Fibroblast of skin of scalp (primary cell): ENCODE data around the gene MAGEC2. TPM values are rescaled to one million over a fixed set of nuclear protein-coding genes. Genes with fewer than 3 reads are reported as not detected.

Source experiments
- DNase-seq: peaks from one replicate; pipeline ENCODE4 v3.0.0-alpha.2; 2013
- polyA plus RNA-seq, 2 experiments: library from polyadenylated mRNA; unstranded; fragments of 120-200 nt; gene quantifications; one replicate each; pipeline ENCODE4 v1.2.1, GENCODE V29; 2013; ENCODE audit not compliant: insufficient read length in 2 of 2

The MAGEC2 gene
- polyA plus RNA-seq (2013, experiment 1 of 2; ENCODE audit: insufficient read length), result not detected
- not detected for polyA plus RNA-seq (2013, experiment 2 of 2; ENCODE audit: insufficient read length)

GRCh38 chrX:142204522-142205433 is at the start of gene MAGEC2:
Gene MAGEC2, minus strand, starts transcription at chrX:142205290. Its CDS starts 1,303 bp downstream, at chrX:142203987.
- no peak for DNase-seq

GRCh38 chrX:142251680-142252079 is 46.6 kb upstream of the MAGEC2 start:
- DNase-seq, result no peak

- DNase-seq, result no peak
Measured at GRCh38 chrX:142251202-142251601, 46.1 kb upstream of the MAGEC2 start.

- no peak for DNase-seq
Measured at GRCh38 chrX:142250502-142250901, 45.4 kb upstream of the MAGEC2 start.

- DNase-seq, result no peak
Measured at GRCh38 chrX:142249721-142250120, 44.6 kb upstream of the MAGEC2 start.

- no peak for DNase-seq
Measured at GRCh38 chrX:142244568-142244967, 39.5 kb upstream of the MAGEC2 start.

- DNase-seq, result no peak
Measured at GRCh38 chrX:142238536-142238935, 33.4 kb upstream of the MAGEC2 start.

GRCh38 chrX:142233400-142233799 is 28.3 kb upstream of the MAGEC2 start:
- no peak for DNase-seq

- DNase-seq, result no peak
Measured at GRCh38 chrX:142214081-142214480, 9.0 kb upstream of the MAGEC2 start.

GRCh38 chrX:142201113-142201512 is 4.0 kb downstream of the MAGEC2 start:
- DNase-seq, result no peak

GRCh38 chrX:142186103-142186502 is 19.0 kb downstream of the MAGEC2 start:
- DNase-seq, result no peak

- no peak for DNase-seq
Measured at GRCh38 chrX:142184756-142185602, 20.1 kb downstream of the MAGEC2 start.

GRCh38 chrX:142156567-142156966 is 48.5 kb downstream of the MAGEC2 start:
- DNase-seq, result no peak
